Uterus (tissue), 2 donors: Measurements from ENCODE around the gene CCDC85A.

Source experiments
- POLR2A ChIP-seq, 2 donors: fragments of 450-650 bp; IDR thresholded peaks; one replicate each; pipeline ENCODE4 v1.6.1; 2016; ENCODE audit warnings: antibody characterized with exemption in 2 of 2, mild to moderate bottlenecking in 1 of 2, moderate library complexity in 1 of 2
- TF ChIP-seq, protein P1 (sequence below), 4 experiments: fragments of 200-600 bp in 2 of 4; fragments of 450-650 bp in 2 of 4; sonication (generic) in 2 of 4; IDR thresholded peaks; one replicate each; pipeline ENCODE4 v1.5.1; 2016 to 2019; ENCODE audit warnings: antibody characterized with exemption in 4 of 4, mild to moderate bottlenecking in 2 of 4, moderate library complexity in 1 of 4

DNA sequence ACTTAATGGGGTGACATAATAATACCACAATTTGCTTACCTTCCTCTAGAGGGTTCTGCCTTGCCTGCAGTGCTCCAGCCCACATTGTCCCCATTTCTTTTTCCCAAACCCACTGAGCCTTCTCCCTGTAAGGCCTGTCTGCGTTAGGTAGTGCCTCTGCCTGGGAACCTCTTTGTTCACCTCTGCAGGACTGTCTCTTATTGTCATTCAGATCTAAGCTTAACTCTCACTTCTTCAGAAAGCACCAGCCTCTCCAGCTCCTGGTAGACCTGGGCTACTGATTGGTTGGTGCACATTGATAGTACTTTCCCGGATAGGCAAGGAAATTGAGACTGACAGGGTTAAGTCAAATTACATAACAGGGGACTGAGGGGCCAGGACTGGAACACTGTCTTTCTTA lies 49.1 kb downstream of the CCDC85A start:
- TF ChIP-seq, protein P1, sequence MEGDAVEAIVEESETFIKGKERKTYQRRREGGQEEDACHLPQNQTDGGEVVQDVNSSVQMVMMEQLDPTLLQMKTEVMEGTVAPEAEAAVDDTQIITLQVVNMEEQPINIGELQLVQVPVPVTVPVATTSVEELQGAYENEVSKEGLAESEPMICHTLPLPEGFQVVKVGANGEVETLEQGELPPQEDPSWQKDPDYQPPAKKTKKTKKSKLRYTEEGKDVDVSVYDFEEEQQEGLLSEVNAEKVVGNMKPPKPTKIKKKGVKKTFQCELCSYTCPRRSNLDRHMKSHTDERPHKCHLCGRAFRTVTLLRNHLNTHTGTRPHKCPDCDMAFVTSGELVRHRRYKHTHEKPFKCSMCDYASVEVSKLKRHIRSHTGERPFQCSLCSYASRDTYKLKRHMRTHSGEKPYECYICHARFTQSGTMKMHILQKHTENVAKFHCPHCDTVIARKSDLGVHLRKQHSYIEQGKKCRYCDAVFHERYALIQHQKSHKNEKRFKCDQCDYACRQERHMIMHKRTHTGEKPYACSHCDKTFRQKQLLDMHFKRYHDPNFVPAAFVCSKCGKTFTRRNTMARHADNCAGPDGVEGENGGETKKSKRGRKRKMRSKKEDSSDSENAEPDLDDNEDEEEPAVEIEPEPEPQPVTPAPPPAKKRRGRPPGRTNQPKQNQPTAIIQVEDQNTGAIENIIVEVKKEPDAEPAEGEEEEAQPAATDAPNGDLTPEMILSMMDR (IDR thresholded peaks at IDR 0.05), result no peak
- TF ChIP-seq POLR2A (IDR thresholded peaks at IDR 0.05), result no peak
